GM23338 (cell line): ENCODE data around the gene HSPA12A. TPM values are rescaled to one million over a fixed set of nuclear protein-coding genes. Genes with fewer than 3 reads are reported as not detected.

ENCODE experiments used
- ATAC-seq: fragments of 200-7000 bp; cut with Tn5 transposase; 3 replicates; pipeline ENCODE4 v1.9.1; 2020
- DNase-seq: peaks from one replicate; pipeline ENCODE4 v3.0.0-alpha.2; 2015; ENCODE audit warnings: low spot score
- H2AFZ ChIP-seq: fragments of 200-600 bp; sonication (generic); 2 replicates; pipeline ENCODE4 v1.8.0; 2016; ENCODE audit warnings: antibody characterized with exemption, mild to moderate bottlenecking, moderate library complexity
- H3F3A ChIP-seq: fragments of 200-600 bp; sonication (generic); replicated peaks from 2 replicates; pipeline ENCODE4 v1.8.0; 2017; ENCODE audit warnings: antibody characterized with exemption, mixed run types, low read depth
- H3K27ac ChIP-seq: fragments of 200-600 bp; sonication (generic); 2 replicates; pipeline ENCODE4 v1.6.1; 2016; ENCODE audit warnings: low read depth
- H3K27me3 ChIP-seq: fragments of 200-600 bp; sonication (generic); 2 replicates; pipeline ENCODE4 v1.8.0; 2016; ENCODE audit warnings: mild to moderate bottlenecking, mixed run types, moderate library complexity; ENCODE audit not compliant: insufficient read depth
- H3K36me3 ChIP-seq: fragments of 200-600 bp; sonication (generic); 2 replicates; pipeline ENCODE4 v1.8.0; 2016; ENCODE audit warnings: mild to moderate bottlenecking; ENCODE audit not compliant: insufficient read depth
- H3K4me1 ChIP-seq: fragments of 200-600 bp; sonication (generic); 2 replicates; pipeline ENCODE4 v1.8.0; 2016; ENCODE audit warnings: mild to moderate bottlenecking, moderate library complexity; ENCODE audit not compliant: insufficient read depth
- H3K4me2 ChIP-seq: fragments of 200-600 bp; sonication (generic); 2 replicates; pipeline ENCODE4 v1.7.1; 2017; ENCODE audit warnings: mixed run types
- H3K4me3 ChIP-seq: fragments of 200-600 bp; sonication (generic); 2 replicates; pipeline ENCODE4 v1.6.1; 2016; ENCODE audit warnings: mixed run types
- H3K79me2 ChIP-seq: fragments of 200-600 bp; sonication (generic); replicated peaks from 2 replicates; pipeline ENCODE4 v1.8.0; 2017; ENCODE audit warnings: mild to moderate bottlenecking; ENCODE audit not compliant: insufficient read depth
- H3K9me2 ChIP-seq: fragments of 200-600 bp; sonication (generic); 2 replicates; pipeline ENCODE4 v1.8.0; 2017; ENCODE audit not compliant: insufficient read depth
- H4K20me1 ChIP-seq: fragments of 200-600 bp; sonication (generic); replicated peaks from 2 replicates; pipeline ENCODE4 v1.8.0; 2017; ENCODE audit warnings: mild to moderate bottlenecking; ENCODE audit not compliant: insufficient read depth
- H3K27ac Mint-ChIP-seq: 2 replicates; pipeline ENCODE4 v1.8.0; 2020; ENCODE audit warnings: inconsistent platforms, mild to moderate bottlenecking, moderate library complexity, mixed read lengths
- H3K27me3 Mint-ChIP-seq: 3 replicates; pipeline ENCODE4 v1.8.0; 2022; ENCODE audit warnings: low read depth, mild to moderate bottlenecking, moderate library complexity, mixed read lengths, inconsistent platforms; ENCODE audit not compliant: insufficient read depth, poor library complexity
- H3K36me3 Mint-ChIP-seq: 3 replicates; pipeline ENCODE4 v1.8.0; 2021; ENCODE audit warnings: low read depth, mild to moderate bottlenecking, inconsistent platforms, moderate library complexity, mixed read lengths
- H3K4me1 Mint-ChIP-seq: 3 replicates; pipeline ENCODE4 v1.8.0; 2020; ENCODE audit warnings: mild to moderate bottlenecking, inconsistent platforms, mixed read lengths
- H3K4me3 Mint-ChIP-seq: 3 replicates; pipeline ENCODE4 v1.8.0; 2021; ENCODE audit warnings: moderate library complexity, mild to moderate bottlenecking, inconsistent platforms, mixed read lengths
- H3K9me3 Mint-ChIP-seq: 3 replicates; pipeline ENCODE4 v1.8.0; 2020; ENCODE audit warnings: moderate library complexity, mild to moderate bottlenecking, inconsistent platforms, mixed read lengths
- CREB1 ChIP-seq: fragments of 250-450 bp; sonication (Bioruptor Pico); IDR thresholded peaks from 2 replicates; pipeline ENCODE4 v1.5.0; 2020; ENCODE audit warnings: low read depth, mild to moderate bottlenecking, moderate library complexity
- EZH2 ChIP-seq: fragments of 200-600 bp; sonication (generic); IDR thresholded peaks from one replicate; pipeline ENCODE4 v1.8.0; 2017; ENCODE audit warnings: antibody characterized with exemption, mild to moderate bottlenecking, low read depth; ENCODE audit not compliant: unreplicated experiment
- EZH2phosphoT487 ChIP-seq: fragments of 200-600 bp; sonication (generic); IDR thresholded peaks from one replicate; pipeline ENCODE4 v1.8.1; 2018; ENCODE audit warnings: antibody characterized with exemption; ENCODE audit not compliant: unreplicated experiment
- JUNB ChIP-seq: IDR thresholded peaks from one replicate; pipeline ENCODE4 v1.6.1; 2016; ENCODE audit warnings: antibody characterized with exemption; ENCODE audit not compliant: unreplicated experiment
- NANOG ChIP-seq: IDR thresholded peaks from 2 replicates; pipeline ENCODE4 v1.6.1; 2016; ENCODE audit warnings: antibody characterized with exemption, borderline replicate concordance
- POLR2AphosphoS5 ChIP-seq: IDR thresholded peaks from 2 replicates; pipeline ENCODE4 v1.6.1; 2016; ENCODE audit warnings: antibody characterized with exemption, low read depth
- STAT1 ChIP-seq: IDR thresholded peaks from one replicate; pipeline ENCODE4 v1.6.1; 2016; ENCODE audit warnings: antibody characterized with exemption; ENCODE audit not compliant: unreplicated experiment
- ZNF114 ChIP-seq: fragments of 250-450 bp; sonication (Bioruptor Pico); IDR thresholded peaks from 2 replicates; pipeline ENCODE4 v1.5.0; 2020; ENCODE audit warnings: mild to moderate bottlenecking, moderate library complexity
- ZNF331 ChIP-seq: fragments of 250-450 bp; sonication (Bioruptor Pico); IDR thresholded peaks from 2 replicates; pipeline ENCODE4 v1.5.0; 2020; ENCODE audit warnings: low read depth, mild to moderate bottlenecking, moderate library complexity
- polyA plus RNA-seq: library from polyadenylated mRNA; unstranded; fragments of >200 nt; fragmentation: Nextera tagmentation; extraction: Ambion mirVana; gene quantifications from 2 replicates; pipeline ENCODE4 v1.2.1, GENCODE V29; 2016
- total RNA-seq: library from RNA; depleted of rRNA; stranded (reverse); fragments of >200 nt; shearing (Covaris generic); gene quantifications from 2 replicates; pipeline ENCODE4 v1.2.3, GENCODE V29; 2014
- TF ChIP-seq, protein P1 (sequence below): IDR thresholded peaks from 2 replicates; pipeline ENCODE4 v1.6.1; 2016; ENCODE audit warnings: antibody characterized with exemption
- TF ChIP-seq, protein P2 (sequence below): fragments of 250-450 bp; sonication (Bioruptor Pico); IDR thresholded peaks from 2 replicates; pipeline ENCODE4 v1.5.0; 2020; ENCODE audit warnings: mild to moderate bottlenecking, moderate library complexity
- TF ChIP-seq, protein P3 (sequence below), 2 experiments: fragments of 200-600 bp in 1 of 2; sonication (generic) in 1 of 2; conservative IDR thresholded peaks; 2 replicates each; pipeline versions ENCODE4 v1.5.1 to v1.6.1; 2016 to 2017; ENCODE audit warnings: antibody characterized with exemption in 2 of 2, low read depth in 2 of 2, mild to moderate bottlenecking in 2 of 2, moderate library complexity in 1 of 2
- TF ChIP-seq, protein P4 (sequence below): IDR thresholded peaks from one replicate; pipeline ENCODE4 v1.6.1; 2018; ENCODE audit warnings: antibody characterized with exemption; ENCODE audit not compliant: unreplicated experiment

The HSPA12A gene
- total and polyA plus RNA-seq, 2 experiments from 2014 or later, result 4.4 to 6.3 TPM

DNA sequence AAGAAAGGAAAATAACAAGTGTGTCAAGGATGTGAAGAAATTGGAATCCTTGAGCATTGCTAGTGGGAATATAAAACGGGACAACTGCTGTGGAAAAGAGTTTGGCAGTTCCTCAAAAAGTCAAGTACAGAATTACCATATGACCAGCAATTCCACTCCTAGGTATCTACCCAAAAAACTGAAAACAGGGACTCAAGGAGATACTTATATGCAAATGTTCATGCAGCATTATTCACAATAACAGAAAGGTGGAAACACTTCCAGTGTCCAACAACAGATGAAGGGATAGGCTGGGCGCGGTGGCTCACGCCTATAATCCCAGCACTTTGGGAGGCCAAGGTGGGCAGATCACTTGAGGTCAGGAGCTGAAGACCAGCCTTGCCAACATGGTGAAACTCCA lies 33.5 kb downstream of the HSPA12A start:
- H3K4me2 ChIP-seq, result no peak overlapping the region
- DNase-seq (no peak), ATAC-seq (no peak)
- H3K79me2 ChIP-seq, result no peaks in the 10 kb centered on the region
- H3K9me3 Mint-ChIP-seq, result no peaks in the 10 kb centered on the region
- H3K36me3 ChIP-seq, result no peaks in the 10 kb centered on the region
- no peak overlapping the region for H3K4me3 Mint-ChIP-seq
- no peak for TF ChIP-seq EZH2
- TF ChIP-seq CREB1 (CRISPR knock-in tag), result no peak
- TF ChIP-seq, protein P1, sequence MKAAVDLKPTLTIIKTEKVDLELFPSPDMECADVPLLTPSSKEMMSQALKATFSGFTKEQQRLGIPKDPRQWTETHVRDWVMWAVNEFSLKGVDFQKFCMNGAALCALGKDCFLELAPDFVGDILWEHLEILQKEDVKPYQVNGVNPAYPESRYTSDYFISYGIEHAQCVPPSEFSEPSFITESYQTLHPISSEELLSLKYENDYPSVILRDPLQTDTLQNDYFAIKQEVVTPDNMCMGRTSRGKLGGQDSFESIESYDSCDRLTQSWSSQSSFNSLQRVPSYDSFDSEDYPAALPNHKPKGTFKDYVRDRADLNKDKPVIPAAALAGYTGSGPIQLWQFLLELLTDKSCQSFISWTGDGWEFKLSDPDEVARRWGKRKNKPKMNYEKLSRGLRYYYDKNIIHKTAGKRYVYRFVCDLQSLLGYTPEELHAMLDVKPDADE, result no peak
- TF ChIP-seq, protein P2, sequence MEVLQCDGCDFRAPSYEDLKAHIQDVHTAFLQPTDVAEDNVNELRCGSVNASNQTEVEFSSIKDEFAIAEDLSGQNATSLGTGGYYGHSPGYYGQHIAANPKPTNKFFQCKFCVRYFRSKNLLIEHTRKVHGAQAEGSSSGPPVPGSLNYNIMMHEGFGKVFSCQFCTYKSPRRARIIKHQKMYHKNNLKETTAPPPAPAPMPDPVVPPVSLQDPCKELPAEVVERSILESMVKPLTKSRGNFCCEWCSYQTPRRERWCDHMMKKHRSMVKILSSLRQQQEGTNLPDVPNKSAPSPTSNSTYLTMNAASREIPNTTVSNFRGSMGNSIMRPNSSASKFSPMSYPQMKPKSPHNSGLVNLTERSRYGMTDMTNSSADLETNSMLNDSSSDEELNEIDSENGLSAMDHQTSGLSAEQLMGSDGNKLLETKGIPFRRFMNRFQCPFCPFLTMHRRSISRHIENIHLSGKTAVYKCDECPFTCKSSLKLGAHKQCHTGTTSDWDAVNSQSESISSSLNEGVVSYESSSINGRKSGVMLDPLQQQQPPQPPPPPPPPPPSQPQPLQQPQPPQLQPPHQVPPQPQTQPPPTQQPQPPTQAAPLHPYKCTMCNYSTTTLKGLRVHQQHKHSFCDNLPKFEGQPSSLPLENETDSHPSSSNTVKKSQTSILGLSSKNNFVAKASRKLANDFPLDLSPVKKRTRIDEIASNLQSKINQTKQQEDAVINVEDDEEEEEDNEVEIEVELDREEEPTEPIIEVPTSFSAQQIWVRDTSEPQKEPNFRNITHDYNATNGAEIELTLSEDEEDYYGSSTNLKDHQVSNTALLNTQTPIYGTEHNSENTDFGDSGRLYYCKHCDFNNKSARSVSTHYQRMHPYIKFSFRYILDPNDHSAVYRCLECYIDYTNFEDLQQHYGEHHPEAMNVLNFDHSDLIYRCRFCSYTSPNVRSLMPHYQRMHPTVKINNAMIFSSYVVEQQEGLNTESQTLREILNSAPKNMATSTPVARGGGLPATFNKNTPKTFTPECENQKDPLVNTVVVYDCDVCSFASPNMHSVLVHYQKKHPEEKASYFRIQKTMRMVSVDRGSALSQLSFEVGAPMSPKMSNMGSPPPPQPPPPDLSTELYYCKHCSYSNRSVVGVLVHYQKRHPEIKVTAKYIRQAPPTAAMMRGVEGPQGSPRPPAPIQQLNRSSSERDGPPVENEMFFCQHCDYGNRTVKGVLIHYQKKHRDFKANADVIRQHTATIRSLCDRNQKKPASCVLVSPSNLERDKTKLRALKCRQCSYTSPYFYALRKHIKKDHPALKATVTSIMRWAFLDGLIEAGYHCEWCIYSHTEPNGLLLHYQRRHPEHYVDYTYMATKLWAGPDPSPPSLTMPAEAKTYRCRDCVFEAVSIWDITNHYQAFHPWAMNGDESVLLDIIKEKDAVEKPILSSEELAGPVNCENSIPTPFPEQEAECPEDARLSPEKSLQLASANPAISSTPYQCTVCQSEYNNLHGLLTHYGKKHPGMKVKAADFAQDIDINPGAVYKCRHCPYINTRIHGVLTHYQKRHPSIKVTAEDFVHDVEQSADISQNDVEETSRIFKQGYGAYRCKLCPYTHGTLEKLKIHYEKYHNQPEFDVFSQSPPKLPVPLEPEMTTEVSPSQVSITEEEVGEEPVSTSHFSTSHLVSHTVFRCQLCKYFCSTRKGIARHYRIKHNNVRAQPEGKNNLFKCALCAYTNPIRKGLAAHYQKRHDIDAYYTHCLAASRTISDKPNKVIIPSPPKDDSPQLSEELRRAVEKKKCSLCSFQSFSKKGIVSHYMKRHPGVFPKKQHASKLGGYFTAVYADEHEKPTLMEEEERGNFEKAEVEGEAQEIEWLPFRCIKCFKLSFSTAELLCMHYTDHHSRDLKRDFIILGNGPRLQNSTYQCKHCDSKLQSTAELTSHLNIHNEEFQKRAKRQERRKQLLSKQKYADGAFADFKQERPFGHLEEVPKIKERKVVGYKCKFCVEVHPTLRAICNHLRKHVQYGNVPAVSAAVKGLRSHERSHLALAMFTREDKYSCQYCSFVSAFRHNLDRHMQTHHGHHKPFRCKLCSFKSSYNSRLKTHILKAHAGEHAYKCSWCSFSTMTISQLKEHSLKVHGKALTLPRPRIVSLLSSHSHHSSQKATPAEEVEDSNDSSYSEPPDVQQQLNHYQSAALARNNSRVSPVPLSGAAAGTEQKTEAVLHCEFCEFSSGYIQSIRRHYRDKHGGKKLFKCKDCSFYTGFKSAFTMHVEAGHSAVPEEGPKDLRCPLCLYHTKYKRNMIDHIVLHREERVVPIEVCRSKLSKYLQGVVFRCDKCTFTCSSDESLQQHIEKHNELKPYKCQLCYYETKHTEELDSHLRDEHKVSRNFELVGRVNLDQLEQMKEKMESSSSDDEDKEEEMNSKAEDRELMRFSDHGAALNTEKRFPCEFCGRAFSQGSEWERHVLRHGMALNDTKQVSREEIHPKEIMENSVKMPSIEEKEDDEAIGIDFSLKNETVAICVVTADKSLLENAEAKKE (CRISPR knock-in tag), result no peak
- TF ChIP-seq, protein P3, sequence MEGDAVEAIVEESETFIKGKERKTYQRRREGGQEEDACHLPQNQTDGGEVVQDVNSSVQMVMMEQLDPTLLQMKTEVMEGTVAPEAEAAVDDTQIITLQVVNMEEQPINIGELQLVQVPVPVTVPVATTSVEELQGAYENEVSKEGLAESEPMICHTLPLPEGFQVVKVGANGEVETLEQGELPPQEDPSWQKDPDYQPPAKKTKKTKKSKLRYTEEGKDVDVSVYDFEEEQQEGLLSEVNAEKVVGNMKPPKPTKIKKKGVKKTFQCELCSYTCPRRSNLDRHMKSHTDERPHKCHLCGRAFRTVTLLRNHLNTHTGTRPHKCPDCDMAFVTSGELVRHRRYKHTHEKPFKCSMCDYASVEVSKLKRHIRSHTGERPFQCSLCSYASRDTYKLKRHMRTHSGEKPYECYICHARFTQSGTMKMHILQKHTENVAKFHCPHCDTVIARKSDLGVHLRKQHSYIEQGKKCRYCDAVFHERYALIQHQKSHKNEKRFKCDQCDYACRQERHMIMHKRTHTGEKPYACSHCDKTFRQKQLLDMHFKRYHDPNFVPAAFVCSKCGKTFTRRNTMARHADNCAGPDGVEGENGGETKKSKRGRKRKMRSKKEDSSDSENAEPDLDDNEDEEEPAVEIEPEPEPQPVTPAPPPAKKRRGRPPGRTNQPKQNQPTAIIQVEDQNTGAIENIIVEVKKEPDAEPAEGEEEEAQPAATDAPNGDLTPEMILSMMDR (conservative IDR thresholded peaks at IDR 0.05; ENCODE audit: low read depth in 2 of 2), result no peak
- TF ChIP-seq, protein P4, sequence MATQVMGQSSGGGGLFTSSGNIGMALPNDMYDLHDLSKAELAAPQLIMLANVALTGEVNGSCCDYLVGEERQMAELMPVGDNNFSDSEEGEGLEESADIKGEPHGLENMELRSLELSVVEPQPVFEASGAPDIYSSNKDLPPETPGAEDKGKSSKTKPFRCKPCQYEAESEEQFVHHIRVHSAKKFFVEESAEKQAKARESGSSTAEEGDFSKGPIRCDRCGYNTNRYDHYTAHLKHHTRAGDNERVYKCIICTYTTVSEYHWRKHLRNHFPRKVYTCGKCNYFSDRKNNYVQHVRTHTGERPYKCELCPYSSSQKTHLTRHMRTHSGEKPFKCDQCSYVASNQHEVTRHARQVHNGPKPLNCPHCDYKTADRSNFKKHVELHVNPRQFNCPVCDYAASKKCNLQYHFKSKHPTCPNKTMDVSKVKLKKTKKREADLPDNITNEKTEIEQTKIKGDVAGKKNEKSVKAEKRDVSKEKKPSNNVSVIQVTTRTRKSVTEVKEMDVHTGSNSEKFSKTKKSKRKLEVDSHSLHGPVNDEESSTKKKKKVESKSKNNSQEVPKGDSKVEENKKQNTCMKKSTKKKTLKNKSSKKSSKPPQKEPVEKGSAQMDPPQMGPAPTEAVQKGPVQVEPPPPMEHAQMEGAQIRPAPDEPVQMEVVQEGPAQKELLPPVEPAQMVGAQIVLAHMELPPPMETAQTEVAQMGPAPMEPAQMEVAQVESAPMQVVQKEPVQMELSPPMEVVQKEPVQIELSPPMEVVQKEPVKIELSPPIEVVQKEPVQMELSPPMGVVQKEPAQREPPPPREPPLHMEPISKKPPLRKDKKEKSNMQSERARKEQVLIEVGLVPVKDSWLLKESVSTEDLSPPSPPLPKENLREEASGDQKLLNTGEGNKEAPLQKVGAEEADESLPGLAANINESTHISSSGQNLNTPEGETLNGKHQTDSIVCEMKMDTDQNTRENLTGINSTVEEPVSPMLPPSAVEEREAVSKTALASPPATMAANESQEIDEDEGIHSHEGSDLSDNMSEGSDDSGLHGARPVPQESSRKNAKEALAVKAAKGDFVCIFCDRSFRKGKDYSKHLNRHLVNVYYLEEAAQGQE, result no peak
- no peak for TF ChIP-seq STAT1
- TF ChIP-seq NANOG, result no peak
- TF ChIP-seq EZH2phosphoT487, result no peak
- no peak for TF ChIP-seq POLR2AphosphoS5
- TF ChIP-seq JUNB, result no peak
- TF ChIP-seq ZNF331 (CRISPR knock-in tag), result no peak
- no peak for TF ChIP-seq ZNF114 (CRISPR knock-in tag)
- H3K4me3 ChIP-seq, result no peak overlapping the region
- H3F3A ChIP-seq, result no peaks in the 10 kb centered on the region
- no peaks in the 10 kb centered on the region for H3K9me2 ChIP-seq
- no peaks in the 10 kb centered on the region for H4K20me1 ChIP-seq
- H3K4me1 Mint-ChIP-seq, result peaks cover 15% of the 10 kb centered on the region
- H2AFZ ChIP-seq, result no peak overlapping the region
- no peaks in the 10 kb centered on the region for H3K36me3 Mint-ChIP-seq
- no peak overlapping the region for H3K27ac ChIP-seq
- H3K27me3 ChIP-seq, result no peaks in the 10 kb centered on the region
- peaks cover 7% of the 10 kb centered on the region for H3K27me3 Mint-ChIP-seq
- peaks cover 7% of the 10 kb centered on the region; the same call in 1 of the 2 replicates for H3K4me1 ChIP-seq
- no peak overlapping the region for H3K27ac Mint-ChIP-seq
